Motor neuron (in vitro differentiated cells): ENCODE results near the gene CCL2. TPM values are rescaled to one million over a fixed set of nuclear protein-coding genes. Genes with fewer than 3 reads are reported as not detected.

Experiments
- ATAC-seq, 8 experiments: fragments of 200-7000 bp; cut with Tn5 transposase; replicated peaks in 6 of 8; 2 replicates each; pipeline ENCODE4 v1.8.0; 2021; ENCODE audit warnings: mild to moderate bottlenecking in 8 of 8, moderate library complexity in 8 of 8
- H3K27ac ChIP-seq, 2 donors: fragments of 250-450 bp; sonication (Bioruptor Pico); 2 replicates each; pipeline ENCODE4 v1.9.0; 2021; ENCODE audit warnings: antibody characterized with exemption in 2 of 2, mild to moderate bottlenecking in 2 of 2, moderate library complexity in 1 of 2
- H3K4me1 ChIP-seq, 2 donors: fragments of 250-450 bp; sonication (Bioruptor Pico); replicated peaks in 1 of 2; 2 replicates each; pipeline ENCODE4 v1.6.1; 2021; ENCODE audit warnings: antibody characterized with exemption in 2 of 2, mild to moderate bottlenecking in 2 of 2, moderate library complexity in 1 of 2
- H3K4me3 ChIP-seq, 5 donors: fragments of 250-450 bp; sonication (Bioruptor Pico); 2 replicates each; pipeline ENCODE4 v1.9.0; 2021; ENCODE audit warnings: antibody characterized with exemption in 5 of 5, mild to moderate bottlenecking in 5 of 5, moderate library complexity in 4 of 5
- WGBS, 10 experiments: fragments of 450-650 bp; shearing (Covaris generic); methylation state at CpG; one replicate each; pipeline ENCODE4 v1.0.0; 2022; 5-methylcytosine and 5-hydroxymethylcytosine counted together
- in situ Hi-C, 9 experiments: fragments of 400-800 bp; cut with MboI; loops; one replicate each; pipeline ENCODE4 v1.15.0; 2021; ENCODE audit warnings: low sequenced_read_pairs in 9 of 9, low pct_unique_long_range_greater_than_20kb in 2 of 9; ENCODE audit not compliant: unreplicated experiment in 9 of 9
- total RNA-seq, 8 experiments: library from RNA; unstranded; fragments of 300-600 nt; gene quantifications; 2 replicates each; pipeline versions ENCODE4 v1.2.3 to v1.2.4, GENCODE V29; 2022

CCL2 gene
- total RNA-seq: 100 to 1,000 TPM in 2 of 8 experiments, 10 to 100 TPM in 2, 1 to 10 TPM in 2, under 1 TPM in 2; 0.27 to 318 (median 6.5) TPM

DNA sequence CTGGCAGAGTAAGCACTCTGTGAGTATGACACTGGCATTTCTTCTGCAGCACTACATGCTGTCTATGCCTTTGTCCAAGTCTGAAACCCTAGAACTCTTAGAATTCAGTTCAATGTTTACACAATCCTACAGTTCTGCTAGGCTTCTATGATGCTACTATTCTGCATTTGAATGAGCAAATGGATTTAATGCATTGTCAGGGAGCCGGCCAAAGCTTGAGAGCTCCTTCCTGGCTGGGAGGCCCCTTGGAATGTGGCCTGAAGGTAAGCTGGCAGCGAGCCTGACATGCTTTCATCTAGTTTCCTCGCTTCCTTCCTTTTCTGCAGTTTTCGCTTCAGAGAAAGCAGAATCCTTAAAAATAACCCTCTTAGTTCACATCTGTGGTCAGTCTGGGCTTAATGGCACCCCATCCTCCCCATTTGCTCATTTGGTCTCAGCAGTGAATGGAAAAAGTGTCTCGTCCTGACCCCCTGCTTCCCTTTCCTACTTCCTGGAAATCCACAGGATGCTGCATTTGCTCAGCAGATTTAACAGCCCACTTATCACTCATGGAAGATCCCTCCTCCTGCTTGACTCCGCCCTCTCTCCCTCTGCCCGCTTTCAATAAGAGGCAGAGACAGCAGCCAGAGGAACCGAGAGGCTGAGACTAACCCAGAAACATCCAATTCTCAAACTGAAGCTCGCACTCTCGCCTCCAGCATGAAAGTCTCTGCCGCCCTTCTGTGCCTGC is at the start of gene CCL2:
Gene CCL2 (plus strand): TSS at position 635 of the 730 bp plus-strand sequence. CDS start 65 bp downstream, at position 700.
- 0 to 100% (median 1%) methylated on average over 1 to 6 of the region's 11 CpGs for WGBS, 10 experiments
- peak; percentile 57 to 97 (median 88) for ATAC-seq
- Histone ChIP-seq H3K27ac (peak within 1 kb of the TSS in 1 of 2 donors; percentile 33), H3K4me3 (peak within 1 kb of the TSS in 4 of 5 donors; percentile 8 to 24 (median 15)), H3K4me1 (peaks cover 2 to 12% of the 10 kb centered on the region in 2 donors)
- in situ Hi-C loops: no loop called here

DNA sequence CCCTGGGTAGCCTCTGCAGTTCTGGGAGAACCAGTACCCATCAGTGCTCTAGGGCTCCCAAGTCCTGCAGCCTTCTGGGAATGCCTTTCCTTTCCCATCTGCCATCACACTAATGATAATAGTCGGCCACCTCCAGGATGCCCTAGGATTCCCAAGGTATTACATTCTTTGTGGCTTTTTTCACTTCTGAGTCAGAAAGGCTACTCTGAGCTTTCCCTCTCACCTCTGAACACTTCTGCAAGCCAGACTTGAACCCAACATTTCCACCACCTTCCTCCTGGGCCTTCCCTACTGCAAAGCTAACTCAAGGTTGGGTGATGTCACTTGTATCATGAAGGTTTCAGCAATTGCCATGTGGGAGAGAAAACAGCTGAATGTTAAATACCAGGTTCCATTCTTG is 49.7 kb upstream of the CCL2 start:
- in situ Hi-C loops: loop anchor here in 2 of 9 experiments (25.0 kb wide), 1 partner anchor 157 kb away; the partner anchor contains the start of genes CCL1 (in 2 of the 2) and CCL13 (in 2 of the 2)
- no peak for ATAC-seq
- WGBS, 10 experiments: 50 to 83% (median 55%) methylated on average over 1 of the region's 1 CpG; no CpG with 5 or more reads in 6 of the 10 experiments
- Histone ChIP-seq H3K4me3 (no peak overlapping the region), H3K4me1 (no peaks in the 10 kb centered on the region), H3K27ac (no peak overlapping the region)

DNA sequence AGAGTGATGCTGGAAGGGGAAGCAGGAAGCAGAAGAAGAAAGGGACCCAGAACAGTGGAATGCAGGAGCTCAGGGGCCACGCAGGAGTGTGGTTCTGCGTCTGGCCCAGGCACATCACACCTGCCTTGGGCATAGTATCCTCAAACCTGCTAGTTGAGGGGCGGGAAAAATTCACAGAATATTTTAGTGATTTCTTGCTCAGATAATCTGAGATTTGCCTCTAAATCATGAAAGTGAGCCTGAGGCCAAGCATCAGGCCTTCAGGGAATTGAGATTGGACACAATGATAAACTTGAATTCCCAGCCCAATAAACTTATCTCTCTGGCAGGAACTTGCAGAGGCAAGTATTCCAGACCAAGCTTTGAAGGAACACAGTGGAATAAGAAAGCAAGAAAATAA is 48.5 kb upstream of the CCL2 start:
- H3K27ac ChIP-seq: no peak overlapping the region
- in situ Hi-C loops: loop anchor here in 2 of 9 experiments (25.0 kb wide), 1 partner anchor 156 kb away; the partner anchor contains the start of genes CCL1 (in 2 of the 2) and CCL13 (in 2 of the 2)
- no peak overlapping the region for H3K4me3 ChIP-seq
- 67 to 84% (median 75%) methylated on average over 1 to 3 of the region's 3 CpGs; no CpG with 5 or more reads in 6 of the 10 experiments for WGBS, 10 experiments
- no peak for ATAC-seq
- H3K4me1 ChIP-seq: no peaks in the 10 kb centered on the region

DNA sequence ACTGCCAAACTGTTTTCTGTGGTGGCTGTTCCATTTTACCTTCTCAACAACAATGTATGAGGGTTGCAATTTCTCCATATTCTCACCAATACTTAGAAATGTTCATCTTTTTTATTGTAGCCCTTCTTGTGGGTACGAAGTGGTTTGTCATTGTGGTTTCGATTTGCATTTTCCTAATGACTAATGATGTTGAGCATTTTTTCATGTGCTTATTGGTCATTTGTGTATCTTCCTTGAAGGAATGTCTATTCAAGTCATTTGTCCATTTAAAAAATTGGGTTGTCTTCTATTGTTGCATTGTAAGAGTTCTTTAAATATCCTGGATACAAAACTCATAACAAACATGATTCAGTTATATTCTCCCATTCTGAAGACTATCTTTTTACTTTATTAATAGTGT is 47.5 kb upstream of the CCL2 start:
- H3K4me1 ChIP-seq: no peaks in the 10 kb centered on the region
- in situ Hi-C loops: loop anchor here in 2 of 9 experiments (25.0 kb wide), 1 partner anchor 155 kb away; the partner anchor contains the start of genes CCL1 (in 2 of the 2) and CCL13 (in 2 of the 2)
- 17 to 100% (median 72%) methylated on average over 2 of the region's 2 CpGs; no CpG with 5 or more reads in 1 of the 10 experiments for WGBS, 10 experiments
- H3K27ac ChIP-seq: no peak overlapping the region
- peak in 2 of 8 experiments; percentile 20 to 68 for ATAC-seq
- no peak overlapping the region for H3K4me3 ChIP-seq

DNA sequence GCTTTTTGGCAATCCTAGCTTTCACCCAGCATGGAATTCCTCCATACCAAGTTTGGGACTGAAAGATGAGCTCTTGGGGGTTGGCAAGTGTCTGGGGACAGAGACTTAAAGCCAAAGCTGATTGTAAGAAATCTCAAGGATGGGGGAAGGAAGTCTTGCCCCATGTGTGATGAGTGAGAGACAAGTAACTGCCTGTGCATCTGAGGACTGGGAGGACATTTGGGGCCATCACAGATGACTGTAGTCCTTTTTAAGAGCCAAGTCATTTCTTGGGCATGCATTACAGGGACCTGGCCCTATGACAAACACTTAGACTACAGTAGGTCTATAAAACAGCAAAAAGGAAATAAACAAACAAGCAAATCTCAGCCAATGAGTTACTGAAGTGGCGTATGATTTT is 36.3 kb upstream of the CCL2 start:
- 0 to 100% (median 83%) methylated on average over 1 of the region's 1 CpG; no CpG with 5 or more reads in 4 of the 10 experiments for WGBS, 10 experiments

DNA sequence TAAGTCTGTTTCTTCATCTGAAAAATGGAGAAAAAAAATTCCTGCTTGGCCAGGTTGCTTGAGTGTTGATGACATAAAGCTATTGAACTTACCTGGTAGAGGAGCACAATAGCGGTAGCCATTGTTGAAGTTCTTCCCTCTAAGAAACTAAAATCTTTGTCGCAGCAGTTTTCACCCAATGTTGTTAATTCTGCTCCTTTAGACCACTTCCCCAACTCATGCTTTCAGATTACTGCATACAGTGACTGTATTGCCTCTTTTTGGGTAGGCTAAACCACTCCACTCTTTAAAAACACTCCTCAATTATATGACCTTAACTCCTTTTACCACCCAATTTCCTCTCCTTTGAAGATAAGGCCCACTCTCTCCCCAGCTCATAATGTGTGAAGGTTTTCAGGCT is 35.7 kb upstream of the CCL2 start:
- no peaks in the 10 kb centered on the region for H3K4me1 ChIP-seq
- 65 to 100% (median 94%) methylated on average over 1 to 2 of the region's 2 CpGs; no CpG with 5 or more reads in 1 of the 10 experiments for WGBS, 10 experiments
- no peak overlapping the region for H3K4me3 ChIP-seq
- no peak overlapping the region for H3K27ac ChIP-seq
- ATAC-seq: no peak
- in situ Hi-C loops: loop anchor here in 2 of 9 experiments (25.0 kb wide), 1 partner anchor 143 kb away; the partner anchor contains the start of genes CCL1 (in 2 of the 2) and CCL13 (in 2 of the 2)

More for the DNA sequence above, 36.3 kb upstream of the CCL2 start:
- ATAC-seq: no peak
- Histone ChIP-seq H3K27ac (no peak overlapping the region), H3K4me1 (no peaks in the 10 kb centered on the region), H3K4me3 (no peak overlapping the region)
- in situ Hi-C loops: loop anchor here in 2 of 9 experiments (25.0 kb wide), 1 partner anchor 144 kb away; the partner anchor contains the start of genes CCL1 (in 2 of the 2) and CCL13 (in 2 of the 2)

DNA sequence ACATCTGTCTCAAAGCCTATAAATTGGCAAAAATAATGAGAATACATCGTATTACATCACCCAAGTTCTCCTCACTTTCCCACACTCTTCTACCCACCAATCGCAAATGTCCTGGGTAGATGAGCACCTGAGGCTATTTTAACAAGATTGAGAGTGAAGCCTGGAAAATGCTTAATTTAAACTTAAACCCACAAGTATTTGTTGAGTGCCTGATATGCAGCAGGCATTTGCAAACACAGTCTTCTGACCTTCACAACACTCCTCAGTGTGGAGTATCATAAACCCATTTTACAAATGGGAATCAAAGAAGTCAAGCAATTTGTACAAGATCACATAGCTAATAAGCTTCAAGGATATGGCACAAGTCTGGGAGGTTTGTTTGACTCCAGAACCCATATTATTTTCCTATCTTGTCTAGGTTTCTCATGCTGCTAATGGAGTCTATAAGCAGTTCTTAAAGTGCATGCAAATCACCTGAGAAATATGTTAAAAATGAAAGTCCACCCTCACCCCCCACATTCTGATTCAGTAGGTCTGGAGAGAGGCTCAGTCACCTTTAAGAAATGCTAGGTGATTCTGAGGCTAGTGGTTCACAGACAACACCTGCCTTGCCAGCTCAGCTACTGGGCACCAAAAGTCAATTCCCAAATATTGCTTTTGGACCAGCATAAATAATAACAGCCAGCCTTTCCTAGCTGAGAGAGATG is 34.9 kb upstream of the CCL2 start:
- WGBS, 10 experiments: 55 to 100% (median 86%) methylated on average over 1 to 2 of the region's 2 CpGs; no CpG with 5 or more reads in 4 of the 10 experiments
- H3K4me1 ChIP-seq: no peaks in the 10 kb centered on the region
- H3K4me3 ChIP-seq: no peak overlapping the region
- in situ Hi-C loops: loop anchor here in 2 of 9 experiments (25.0 kb wide), 1 partner anchor 142 kb away; the partner anchor contains the start of genes CCL1 (in 2 of the 2) and CCL13 (in 2 of the 2)
- H3K27ac ChIP-seq: no peak overlapping the region
- no peak for ATAC-seq

DNA sequence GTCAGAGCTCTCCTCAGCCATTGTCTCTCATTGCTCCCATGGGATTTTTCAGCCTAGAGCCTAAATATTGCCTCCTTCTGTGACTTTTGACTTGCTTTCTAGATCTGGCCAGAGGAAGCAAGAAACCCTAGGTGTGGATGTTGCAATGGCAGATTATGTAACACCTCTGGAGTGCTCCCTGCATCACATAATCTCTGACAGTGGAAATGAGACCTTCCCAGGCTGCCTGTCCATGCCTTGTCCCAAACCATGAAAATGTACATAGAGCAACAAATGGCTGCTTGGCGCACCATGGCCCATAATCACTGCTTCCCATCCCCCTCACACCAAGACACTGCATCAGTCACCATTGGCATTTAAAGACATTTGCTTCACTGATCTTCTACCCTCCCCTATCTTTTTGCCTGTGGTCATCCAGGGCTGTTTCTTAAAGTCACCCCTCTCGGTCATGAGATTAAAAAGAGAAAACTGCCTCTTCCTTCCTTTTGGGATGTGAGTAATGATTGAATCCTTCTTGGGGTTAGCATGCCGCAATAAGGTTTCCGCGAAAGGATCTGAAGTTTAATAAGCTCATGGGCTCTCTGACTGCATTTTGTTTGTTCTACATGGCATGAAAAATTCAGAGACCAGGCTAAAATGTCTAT is 34.2 kb upstream of the CCL2 start:
- Histone ChIP-seq H3K4me3 (no peak overlapping the region), H3K27ac (no peak overlapping the region), H3K4me1 (no peaks in the 10 kb centered on the region)
- ATAC-seq: no peak
- 71 to 100% (median 89%) methylated on average over 1 to 4 of the region's 5 CpGs; no CpG with 5 or more reads in 4 of the 10 experiments for WGBS, 10 experiments
- in situ Hi-C loops: loop anchor here in 2 of 9 experiments (25.0 kb wide), 1 partner anchor 141 kb away; the partner anchor contains the start of genes CCL1 (in 2 of the 2) and CCL13 (in 2 of the 2)

DNA sequence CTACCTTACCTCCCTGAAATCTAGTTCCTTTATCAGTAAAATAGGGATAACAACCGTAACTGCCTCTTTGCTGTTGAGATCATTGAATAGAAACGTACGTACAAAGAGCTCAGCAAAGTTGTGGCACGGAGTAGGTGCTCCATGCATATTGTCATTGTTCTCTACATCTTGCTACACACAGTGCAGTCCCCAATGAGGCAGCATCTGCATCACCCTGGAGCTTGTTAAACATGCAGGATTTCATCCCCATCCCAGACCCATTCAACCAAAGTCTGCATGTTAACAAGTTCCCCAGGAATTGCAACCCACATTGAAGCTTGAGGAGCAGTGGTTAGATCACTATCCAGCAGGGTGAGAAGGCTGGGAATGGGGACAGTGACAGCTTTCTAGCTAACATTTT is 33.7 kb upstream of the CCL2 start:
- Histone ChIP-seq H3K27ac (no peak overlapping the region), H3K4me3 (no peak overlapping the region), H3K4me1 (no peaks in the 10 kb centered on the region)
- ATAC-seq: no peak
- WGBS, 10 experiments: 60 to 100% (median 78%) methylated on average over 1 to 4 of the region's 4 CpGs; no CpG with 5 or more reads in 2 of the 10 experiments
- in situ Hi-C loops: loop anchor here in 2 of 9 experiments (25.0 kb wide), 1 partner anchor 141 kb away; the partner anchor contains the start of genes CCL1 (in 2 of the 2) and CCL13 (in 2 of the 2)

DNA sequence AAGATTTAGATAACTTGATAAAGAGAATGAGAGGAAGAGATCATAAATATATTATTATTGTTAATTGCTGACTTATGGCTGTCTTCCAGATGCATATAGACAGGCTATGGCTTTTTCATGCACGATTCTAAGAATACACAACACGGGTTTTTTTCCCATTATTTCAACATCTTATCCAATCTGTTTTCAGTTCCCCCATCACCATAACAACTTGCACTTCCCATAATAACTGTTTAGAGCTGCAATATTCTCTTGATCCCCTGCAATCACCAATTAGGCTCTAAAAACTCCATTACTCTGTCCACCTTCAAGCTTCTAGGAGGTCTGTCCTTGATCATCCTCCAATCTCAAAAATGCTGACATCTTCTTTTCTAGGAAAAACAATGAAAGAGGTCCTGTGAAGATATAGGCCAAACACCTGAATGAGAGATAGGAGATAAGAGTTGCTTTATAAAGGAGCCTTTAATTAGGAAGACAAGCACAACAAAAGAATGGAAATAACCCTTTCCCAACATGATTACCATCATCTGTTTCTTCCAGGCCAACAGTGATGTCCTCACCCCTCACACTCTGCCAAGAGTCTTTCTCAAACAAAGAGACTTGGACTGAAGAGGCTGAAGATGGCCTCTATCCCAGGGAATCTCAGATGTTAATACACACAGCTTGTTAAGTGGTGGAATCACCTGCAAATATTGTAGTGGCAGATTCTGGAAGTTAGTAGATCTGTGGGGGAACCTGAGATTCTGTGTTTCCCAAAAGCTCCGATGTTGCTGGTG is 32.2 kb upstream of the CCL2 start:
- H3K27ac ChIP-seq: no peak overlapping the region
- no peaks in the 10 kb centered on the region for H3K4me1 ChIP-seq
- 21 to 94% (median 80%) methylated on average over 1 to 3 of the region's 3 CpGs; no CpG with 5 or more reads in 3 of the 10 experiments for WGBS, 10 experiments
- H3K4me3 ChIP-seq: no peak overlapping the region
- ATAC-seq: no peak
- in situ Hi-C loops: loop anchor here in 2 of 9 experiments (25.0 kb wide), 1 partner anchor 139 kb away; the partner anchor contains the start of genes CCL1 (in 2 of the 2) and CCL13 (in 2 of the 2)

DNA sequence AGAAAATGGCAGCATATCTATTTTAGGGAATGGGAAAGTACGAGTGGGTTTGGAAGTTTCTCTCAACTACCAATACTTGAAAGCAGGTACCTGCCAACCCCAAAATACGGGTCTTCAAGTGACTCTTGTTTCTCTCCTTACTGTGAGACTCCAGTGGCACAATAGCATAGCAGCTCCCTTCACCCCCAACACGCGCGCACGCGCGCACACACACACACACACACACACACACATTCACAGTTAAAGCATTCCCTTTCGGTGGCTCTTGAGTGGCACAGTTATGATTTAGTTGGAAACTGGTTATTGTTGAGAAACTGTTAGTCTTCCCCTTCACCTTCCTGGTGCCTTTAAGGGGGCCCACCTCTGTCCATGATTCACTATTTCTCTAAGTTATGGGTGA is 30.0 kb upstream of the CCL2 start:
- Histone ChIP-seq H3K4me3 (no peak overlapping the region), H3K4me1 (no peaks in the 10 kb centered on the region), H3K27ac (no peak overlapping the region)
- in situ Hi-C loops: no loop called here
- WGBS, 10 experiments: 67 to 90% (median 86%) methylated on average over 2 to 8 of the region's 9 CpGs; no CpG with 5 or more reads in 4 of the 10 experiments
- ATAC-seq: no peak
